ENCODE data around the gene ZDHHC1.
"Not testable (repeated sequence)": the region's sequence is repeated elsewhere in the genome, so short reads cannot be mapped to it uniquely, and the experiment has no call there.

ZDHHC1 gene

GRCh38 chr16:67392301-67393059, 23.8 kb downstream of the ZDHHC1 start:
- no peak for DNase-seq

GRCh38 chr16:67391424-67392300, 24.6 kb downstream of the ZDHHC1 start:
- no peak for DNase-seq

GRCh38 chr16:67390816-67391423, 25.4 kb downstream of the ZDHHC1 start:
- DNase-seq, result no peak

GRCh38 chr16:67389911-67390815, 26.1 kb downstream of the ZDHHC1 start:
- no peak for DNase-seq

GRCh38 chr16:67388591-67388990, 27.7 kb downstream of the ZDHHC1 start:
- DNase-seq, result no peak

- no peak for DNase-seq
Observed at GRCh38 chr16:67388191-67388590, 28.1 kb downstream of the ZDHHC1 start.

- no peak for DNase-seq
Observed at GRCh38 chr16:67387479-67388079, 28.7 kb downstream of the ZDHHC1 start.

GRCh38 chr16:67386861-67387455, 29.3 kb downstream of the ZDHHC1 start:
- no peak for DNase-seq

GRCh38 chr16:67384778-67385510, 31.3 kb downstream of the ZDHHC1 start:
- no peak for DNase-seq

GRCh38 chr16:67383284-67383683, 33.0 kb downstream of the ZDHHC1 start:
- no peak for DNase-seq

GRCh38 chr16:67378642-67379041, 37.6 kb downstream of the ZDHHC1 start:
- DNase-seq, result no peak

- not testable (repeated sequence) for DNase-seq
Observed at GRCh38 chr16:67376012-67376411, 40.3 kb downstream of the ZDHHC1 start.

- DNase-seq, result no peak
Observed at GRCh38 chr16:67372664-67373063, 43.6 kb downstream of the ZDHHC1 start.

- DNase-seq, result no peak
Observed at GRCh38 chr16:67370661-67371060, 45.6 kb downstream of the ZDHHC1 start.

- peak; percentile 36 for DNase-seq
Observed at GRCh38 chr16:67364600-67365235, 51.6 kb downstream of the ZDHHC1 start.

GRCh38 chr16:67361038-67361437, 55.2 kb downstream of the ZDHHC1 start:
- no peak for DNase-seq

- not testable (repeated sequence) for DNase-seq
Observed at GRCh38 chr16:67359540-67360269, 56.6 kb downstream of the ZDHHC1 start.

- DNase-seq, result peak; percentile 48
Observed at GRCh38 chr16:67357561-67357960, 58.7 kb downstream of the ZDHHC1 start.

GRCh38 chr16:67356396-67356795, 59.9 kb downstream of the ZDHHC1 start:
- DNase-seq, result no peak

GRCh38 chr16:67352463-67352862, 63.8 kb downstream of the ZDHHC1 start:
- not testable (repeated sequence) for DNase-seq
